NB4 (cell line): ENCODE results near the gene DHRS2.

Source experiments
- CTCF ChIP-seq: IDR thresholded peaks from one replicate; pipeline ENCODE4 v1.5.1; 2012; ENCODE audit warnings: low read depth, low read length
- MYC ChIP-seq: IDR thresholded peaks from 2 replicates; pipeline ENCODE4 v1.6.1; 2011; ENCODE audit warnings: low read depth, low read length
- POLR2A ChIP-seq: IDR thresholded peaks from 2 replicates; pipeline ENCODE4 v1.6.1; 2011; ENCODE audit warnings: mild to moderate bottlenecking; ENCODE audit not compliant: insufficient read length; ENCODE audit errors: extremely low read depth

GRCh38 chr14:23692416-23692815 is 56.3 kb downstream of the DHRS2 start:
- TF ChIP-seq CTCF (no peak), POLR2A (no peak), MYC (no peak)
